K562 (cell line): ENCODE measurements around the gene TMEM43. TPM values are rescaled to one million over a fixed set of nuclear protein-coding genes. Genes with fewer than 3 reads are reported as not detected.

Experiments
- ATAC-seq: fragments of 200-7000 bp; cut with Tn5 transposase; 3 replicates; pipeline ENCODE4 v1.9.1; 2020; ENCODE audit warnings: moderate library complexity
- BruUV-seq: library from RNA; stranded (reverse); fragments of 400-500 nt; replicated peaks from 2 replicates; lab custom pipeline; 2021; lab: Mats Ljungman, UMichigan
- CTCF ChIA-PET: fragments of 300-600 bp; formaldehyde crosslinking; extraction: SDS; loops from one replicate; lab custom pipeline; 2021; ENCODE audit warnings: low intra/inter-chr PET ratio; lab: Yijun Ruan, JAX
- POLR2A ChIA-PET: fragments of 300-600, 350-650 bp; sonication (Branson Sonifier 250); formaldehyde crosslinking; extraction: SDS; loops from one replicate; lab custom pipeline; 2021; ENCODE audit warnings: antibody characterized with exemption, inconsistent platforms; lab: Yijun Ruan, JAX
- DNase-seq, 4 experiments: peaks; one replicate each; pipeline versions ENCODE4 v3.0.0 to v3.0.0-alpha.2; 2011 to 2018; ENCODE audit warnings: low spot score in 3 of 4, mixed read lengths in 3 of 4; ENCODE audit errors: extremely low read depth in 1 of 4
- FAIRE-seq: peaks from 2 replicates; lab custom pipeline; 2011; peaks lifted over from hg19 to GRCh38; lab: Jason Lieb, UNC
- H2AFZ ChIP-seq: 2 replicates; pipeline ENCODE4 v1.6.0; 2011; ENCODE audit warnings: low read depth, low read length, control low read depth, inconsistent platforms
- H3K27ac ChIP-seq: fragments of 200-600 bp; 3 replicates; pipeline ENCODE4 v1.8.0; 2011; ENCODE audit warnings: low read depth, mild to moderate bottlenecking, control low read depth, inconsistent platforms, low read length, moderate library complexity, mixed read lengths; ENCODE audit errors: extremely low read depth
- H3K27me3 ChIP-seq, 2 experiments: fragments of 300-600 bp in 1 of 2; 2 replicates in 1 of 2; 3 replicates in 1 of 2; pipeline versions ENCODE4 v1.6.0 to v1.8.0; 2011; ENCODE audit warnings: inconsistent platforms in 2 of 2, low read length in 2 of 2, mild to moderate bottlenecking in 1 of 2, mixed read lengths in 1 of 2, moderate library complexity in 1 of 2; ENCODE audit not compliant: control insufficient read depth in 2 of 2, insufficient read depth in 2 of 2
- H3K36me3 ChIP-seq: fragments of 300-600 bp; 3 replicates; pipeline ENCODE4 v1.8.0; 2011; ENCODE audit warnings: mild to moderate bottlenecking, low read length, inconsistent platforms; ENCODE audit not compliant: control insufficient read depth, insufficient read depth
- H3K4me1 ChIP-seq, 2 experiments: fragments of 200-600 bp in 1 of 2; replicated peaks in 1 of 2; 2 replicates in 1 of 2; 3 replicates in 1 of 2; pipeline versions ENCODE4 v1.5.1 to v1.8.0; 2011; ENCODE audit warnings: inconsistent platforms in 2 of 2, low read length in 2 of 2, mild to moderate bottlenecking in 1 of 2, mixed read lengths in 1 of 2, moderate library complexity in 1 of 2; ENCODE audit not compliant: control insufficient read depth in 2 of 2, insufficient read depth in 2 of 2
- H3K4me2 ChIP-seq: 2 replicates; pipeline ENCODE4 v1.6.1; 2011; ENCODE audit warnings: low read length, control low read depth, inconsistent platforms, mixed read lengths; ENCODE audit not compliant: insufficient read depth
- H3K4me3 ChIP-seq: fragments of 200-600 bp; sonication (generic), shearing (Covaris generic); 2 replicates; pipeline ENCODE4 v1.5.1; 2016; ENCODE audit warnings: control low read depth, inconsistent platforms
- H3K79me2 ChIP-seq: fragments of 200-600 bp; 3 replicates; pipeline ENCODE4 v1.8.0; 2011; ENCODE audit warnings: low read length, inconsistent platforms; ENCODE audit not compliant: control insufficient read depth, insufficient read depth
- H3K9ac ChIP-seq, 2 experiments: 2 replicates each; pipeline versions ENCODE4 v1.6.0 to v1.6.1; 2011; ENCODE audit warnings: low read depth in 2 of 2, low read length in 2 of 2, control low read depth in 1 of 2, inconsistent platforms in 1 of 2, mild to moderate bottlenecking in 1 of 2, mixed read lengths in 1 of 2; ENCODE audit not compliant: insufficient read depth in 1 of 2
- H3K9me1 ChIP-seq: one replicate; pipeline ENCODE4 v1.6.0; 2011; ENCODE audit warnings: inconsistent platforms, mild to moderate bottlenecking, low read length, moderate library complexity; ENCODE audit not compliant: control insufficient read depth, insufficient read depth
- H3K9me3 ChIP-seq: replicated peaks from 2 replicates; pipeline ENCODE4 v1.5.1; 2011; ENCODE audit warnings: low read depth, low read length, inconsistent platforms; ENCODE audit not compliant: control insufficient read depth, insufficient read depth
- H4K20me1 ChIP-seq: replicated peaks from 2 replicates; pipeline ENCODE4 v1.6.1; 2011; ENCODE audit warnings: low read length, inconsistent platforms, mixed read lengths; ENCODE audit not compliant: control insufficient read depth, insufficient read depth
- KLF16 ChIP-seq: IDR thresholded peaks from 2 replicates; pipeline ENCODE4 v1.6.1; 2016; ENCODE audit warnings: antibody characterized with exemption
- RBM22 ChIP-seq: fragments of 200-400 bp; formaldehyde crosslinking; IDR thresholded peaks from 2 replicates; pipeline ENCODE4 v1.6.1; 2018; ENCODE audit warnings: low read length, low read depth; ENCODE audit not compliant: poor library complexity, severe bottlenecking
- SMAD4 ChIP-seq: fragments of 250-450 bp; sonication (Bioruptor Pico); conservative IDR thresholded peaks from 2 replicates; pipeline ENCODE4 v1.8.0; 2021; ENCODE audit warnings: inconsistent platforms, mild to moderate bottlenecking, moderate library complexity
- SRSF3 ChIP-seq: fragments of 200-400 bp; formaldehyde crosslinking; IDR thresholded peaks from 2 replicates; pipeline ENCODE4 v1.6.1; 2016; ENCODE audit warnings: mild to moderate bottlenecking, low read length, moderate library complexity; ENCODE audit not compliant: insufficient read depth
- TAF1 ChIP-seq: IDR thresholded peaks from 2 replicates; pipeline ENCODE4 v1.6.1; 2011; ENCODE audit warnings: mild to moderate bottlenecking, low read length, moderate library complexity; ENCODE audit not compliant: insufficient read depth, control insufficient read depth, severe bottlenecking; ENCODE audit errors: extremely low read depth
- YY1 ChIP-seq, 3 experiments: IDR thresholded peaks; 2 replicates each; pipeline ENCODE4 v1.6.1; 2011; ENCODE audit warnings: low read length in 2 of 3, mild to moderate bottlenecking in 2 of 3, moderate library complexity in 2 of 3, borderline replicate concordance in 1 of 3, control low read depth in 1 of 3, low read depth in 1 of 3; ENCODE audit not compliant: insufficient read depth in 3 of 3, insufficient replicate concordance in 2 of 3, control insufficient read depth in 1 of 3, insufficient read length in 1 of 3; ENCODE audit errors: extremely low read depth in 1 of 3
- ZKSCAN1 ChIP-seq: fragments of 150-350 bp; IDR thresholded peaks from 2 replicates; pipeline ENCODE4 v1.6.1; 2016; ENCODE audit warnings: low read depth, low read length
- ZNF445 ChIP-seq: fragments of 250-450 bp; sonication (Bioruptor Pico); IDR thresholded peaks from 2 replicates; pipeline ENCODE4 v1.4.0; 2020; ENCODE audit warnings: low read depth, mild to moderate bottlenecking, moderate library complexity
- WGBS: fragments of 100-300 bp; shearing (Covaris generic); methylation state at CpG from one replicate; pipeline ENCODE4 v1.1.6; 2016; ENCODE audit warnings: low coverage, mixed read lengths; ENCODE audit not compliant: insufficient coverage; ENCODE audit errors: missing lambda C conversion rate; 5-methylcytosine and 5-hydroxymethylcytosine counted together
- in situ Hi-C: fragments of 300-500 bp; cut with MboI; formaldehyde crosslinking; loops from 4 replicates; pipeline ENCODE4 v1.15.0; 2018; ENCODE audit warnings: inconsistent platforms, mixed read lengths
- intact Hi-C: fragments of 100-400 bp; cut with micrococcal nuclease; formaldehyde crosslinking; loops from 2 replicates; pipeline ENCODE4 v1.14.2; 2022
- polyA plus RNA-seq, 8 experiments: library from polyadenylated mRNA; depleted of rRNA in 4 of 8; stranded (reverse) in 5 of 8; unstranded in 3 of 8; fragments of >200 nt; fragmentation: Nextera tagmentation in 2 of 8; fragmentation: Illumina TruSeq in 1 of 8; extraction: Ambion mirVana in 2 of 8; extraction: Trizol in 1 of 8; gene quantifications; 2 replicates each; pipeline versions ENCODE4 v1.2.1 to v1.2.3, GENCODE V29; 2011 to 2014; ENCODE audit warnings: inconsistent platforms in 1 of 8, missing spikeins in 1 of 8
- total RNA-seq, 7 experiments: library from RNA; depleted of rRNA in 6 of 7; stranded (reverse); fragments of >200 nt in 6 of 7; fragmentation: Illumina TruSeq in 2 of 7; extraction: Trizol in 2 of 7; gene quantifications; 2 replicates each; pipeline versions ENCODE4 v1.2.1 to v1.2.3, GENCODE V29; 2011 to 2021; ENCODE audit warnings: low replicate concordance in 1 of 7

TMEM43 gene
- total and polyA plus RNA-seq, 9 of the 15 experiments (the other 6 are each of a cell fraction or from before 2014, with no cell fraction given) = 16.7 to 46.1 (median 35.7) TPM

DNA sequence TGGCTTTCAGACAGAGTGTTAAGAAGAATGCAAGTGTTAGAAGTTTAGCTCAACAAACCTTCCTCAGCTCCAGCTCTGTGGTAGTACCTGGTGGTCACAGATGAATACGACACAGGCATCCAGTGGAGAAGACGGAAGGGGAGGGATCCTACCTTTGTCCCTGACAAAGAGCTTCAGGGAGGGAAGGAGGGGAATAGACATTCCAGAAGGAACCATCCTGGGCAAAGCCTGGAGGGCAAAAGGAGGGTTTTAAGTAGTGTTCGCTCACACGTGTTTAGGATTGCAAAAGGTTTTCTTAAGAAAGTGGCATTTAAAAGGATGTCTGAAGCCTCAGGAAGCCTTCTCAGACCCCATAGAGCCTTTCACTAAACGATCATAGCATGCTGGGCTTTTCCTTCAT lies 3.0 kb upstream of the TMEM43 start (continued):
- TF ChIP-seq RBM22 (no peak), SMAD4 (CRISPR knock-in tag) (no peak), ZKSCAN1 (no peak)

DNA sequence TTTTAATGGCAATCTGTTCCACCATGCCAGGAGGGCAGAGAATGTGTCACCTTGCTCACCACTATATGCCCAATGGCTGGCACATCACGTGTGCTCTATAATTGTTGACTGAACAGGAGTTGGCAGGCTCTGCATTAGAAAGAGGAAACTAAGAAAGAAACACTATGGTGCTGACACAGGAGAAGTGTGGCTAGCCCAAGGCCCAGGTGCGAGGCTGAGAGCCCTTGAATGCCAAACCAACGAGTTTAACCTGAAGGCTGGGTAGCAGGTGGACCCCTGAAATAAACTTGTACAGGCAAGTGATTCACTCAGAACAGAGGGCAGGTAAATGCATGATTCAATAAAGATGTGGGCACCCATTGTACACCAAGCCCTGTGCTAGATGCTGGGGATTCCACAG lies 2.6 kb upstream of the TMEM43 start:
- Histone ChIP-seq H3K9ac (no peak overlapping the region), H3K9me3 (peaks cover 33% of the 10 kb centered on the region), H3K79me2 (peaks cover 92% of the 10 kb centered on the region), H3K4me2 (peak overlapping the region; percentile 95), H3K4me3 (no peak overlapping the region), H2AFZ (no peak overlapping the region), H3K36me3 (peaks cover 63% of the 10 kb centered on the region), H3K9me1 (peaks cover 5% of the 10 kb centered on the region), H4K20me1 (peaks cover 10% of the 10 kb centered on the region; the same call in 1 of the 2 replicates), H3K27me3 (no peaks in the 10 kb centered on the region), H3K27ac (no peak overlapping the region; the same call in 2 of the 3 replicates), H3K4me1 (peaks cover 34 to 43% of the 10 kb centered on the region in 2 experiments)
- ChIA-PET POLR2A (interaction anchor here (0.6 to 1.1 kb wide), 2 partner anchors 51 to 56 kb away, joined by 3 read pairs; partner anchors contain the start of genes LSM3 and XPC), CTCF (no interaction called here)
- intact Hi-C loops (loop anchor here (10.0 kb wide), 1 partner anchor 468 kb away; no protein-coding TSS in a partner anchor), in situ Hi-C loops (loop anchor here (5.0 kb wide), 1 partner anchor 225 kb away; no protein-coding TSS in a partner anchor)
- FAIRE-seq = no peak
- no peak for DNase-seq
- ATAC-seq = no peak
- 90% methylated on average over 3 of the region's 3 CpGs for WGBS
- TF ChIP-seq YY1 (IDR thresholded peaks at IDR 0.05; ENCODE audit: borderline replicate concordance in 1 of 3, control insufficient read depth in 1 of 3, extremely low read depth in 1 of 3, insufficient read depth in 3 of 3, insufficient read length in 1 of 3, insufficient replicate concordance in 2 of 3, low read depth in 1 of 3, low read length in 2 of 3) = no peak
- TF ChIP-seq ZNF445 (CRISPR knock-in tag) = no peak
- TF ChIP-seq SRSF3 = no peak
- no peak for TF ChIP-seq KLF16
- TF ChIP-seq TAF1 = no peak
- BruUV-seq = no TSS peak
